Central memory CD8-positive, alpha-beta T cell (primary cell): Measurements from ENCODE around the gene SBF2.

Experiments
- ATAC-seq: fragments of 150-1000 bp; cut with Tn5 transposase; replicated peaks from 2 replicates; pipeline ENCODE4 v1.10.0; 2022; ENCODE audit warnings: mild to moderate bottlenecking, moderate FRiP score, moderate number of reproducible peaks; ENCODE audit not compliant: poor library complexity, severe bottlenecking; ENCODE audit errors: extremely low read depth
- DNase-seq, 2 donors: peaks; one replicate each; pipeline ENCODE4 v3.0.0; 2021; ENCODE audit warnings: low spot score in 2 of 2
- H3K27ac Mint-ChIP-seq: one replicate; pipeline ENCODE4 v1.8.0; 2022; ENCODE audit warnings: low read depth, mild to moderate bottlenecking, moderate library complexity, mixed read lengths
- H3K27me3 Mint-ChIP-seq: one replicate; pipeline ENCODE4 v1.8.0; 2022; ENCODE audit warnings: mixed read lengths
- H3K36me3 Mint-ChIP-seq: one replicate; pipeline ENCODE4 v1.8.0; 2022; ENCODE audit warnings: mild to moderate bottlenecking, moderate library complexity, mixed read lengths; ENCODE audit not compliant: insufficient read depth
- H3K4me1 Mint-ChIP-seq: one replicate; pipeline ENCODE4 v1.8.0; 2022; ENCODE audit warnings: mixed read lengths
- H3K4me3 Mint-ChIP-seq: one replicate; pipeline ENCODE4 v1.8.0; 2022; ENCODE audit warnings: mild to moderate bottlenecking, moderate library complexity, mixed read lengths
- H3K9me3 Mint-ChIP-seq: one replicate; pipeline ENCODE4 v1.8.0; 2022; ENCODE audit warnings: mixed read lengths

SBF2 gene

DNA sequence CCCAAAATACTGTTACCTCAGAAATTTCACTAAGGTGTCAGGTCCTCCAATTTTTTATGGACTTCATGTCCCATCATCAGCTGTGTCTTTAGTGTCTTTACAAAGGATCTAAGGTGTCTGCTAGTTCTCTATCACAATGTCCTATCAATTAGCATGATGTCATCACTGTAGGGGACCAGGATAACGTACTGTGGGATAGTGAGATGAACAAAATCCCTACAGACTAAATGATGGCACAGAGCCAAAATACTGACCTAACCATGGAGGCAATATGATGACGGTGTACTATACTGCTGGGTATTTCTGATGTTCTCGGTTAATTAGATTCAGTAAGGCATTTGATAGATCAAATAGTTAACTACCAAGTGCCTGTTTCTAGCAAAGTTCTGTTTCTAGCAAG lies 82.5 kb downstream of the SBF2 start:
- no peak overlapping the region for H3K27ac Mint-ChIP-seq
- no peaks in the 10 kb centered on the region for H3K4me1 Mint-ChIP-seq
- H3K27me3 Mint-ChIP-seq, result no peaks in the 10 kb centered on the region
- ATAC-seq (no peak), DNase-seq (no peak)
- H3K9me3 Mint-ChIP-seq, result no peaks in the 10 kb centered on the region
- no peak overlapping the region for H3K4me3 Mint-ChIP-seq
- H3K36me3 Mint-ChIP-seq, result no peaks in the 10 kb centered on the region

DNA sequence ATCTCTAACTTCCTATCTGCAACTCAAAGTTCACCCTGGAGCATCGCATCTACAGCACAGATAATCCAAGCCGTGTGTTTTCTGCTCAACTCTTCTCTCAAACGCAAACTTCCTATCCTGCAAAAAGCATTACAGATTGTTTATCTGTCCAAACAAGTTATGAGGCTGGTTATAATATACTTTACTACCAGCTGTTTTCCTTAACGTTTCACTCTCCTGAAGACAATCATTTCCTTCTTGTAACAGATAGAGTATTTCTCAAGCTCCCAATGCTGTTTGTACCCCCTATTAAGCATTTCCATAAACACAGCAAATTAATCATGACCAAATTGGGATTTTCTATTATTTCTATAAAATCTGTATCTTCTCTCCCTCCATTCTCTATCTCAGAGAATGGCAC lies 84.7 kb downstream of the SBF2 start:
- Mint-ChIP-seq H3K4me1 (no peaks in the 10 kb centered on the region), H3K27ac (no peak overlapping the region), H3K36me3 (no peaks in the 10 kb centered on the region), H3K4me3 (no peak overlapping the region), H3K27me3 (no peaks in the 10 kb centered on the region), H3K9me3 (no peaks in the 10 kb centered on the region)
- ATAC-seq (no peak), DNase-seq (no peak)

DNA sequence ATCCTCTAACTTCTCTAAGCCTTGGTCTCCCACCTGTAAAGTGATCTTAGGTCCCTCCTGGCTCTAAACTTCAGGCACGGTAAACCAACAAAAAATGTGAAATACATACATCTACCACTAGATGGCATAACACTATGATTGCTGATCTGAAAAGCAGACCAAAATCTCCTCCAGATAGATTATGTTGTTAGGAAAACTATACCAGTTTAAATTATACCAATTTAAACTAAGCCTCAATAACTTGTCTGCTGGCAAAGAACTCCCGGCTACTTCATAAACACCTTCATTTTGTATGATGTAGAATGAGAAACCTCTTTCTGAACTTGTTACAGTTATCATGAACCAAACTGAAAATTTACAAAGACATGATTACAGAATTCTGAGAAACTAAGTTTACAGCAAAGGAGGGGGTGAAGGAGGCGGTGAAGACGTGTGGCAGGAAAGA lies 85.9 kb downstream of the SBF2 start:
- no peak for DNase-seq
- no peaks in the 10 kb centered on the region for H3K27me3 Mint-ChIP-seq
- peak; percentile 43 for ATAC-seq
- no peaks in the 10 kb centered on the region for H3K9me3 Mint-ChIP-seq
- no peak overlapping the region for H3K4me3 Mint-ChIP-seq
- no peaks in the 10 kb centered on the region for H3K36me3 Mint-ChIP-seq
- H3K4me1 Mint-ChIP-seq, result no peaks in the 10 kb centered on the region
- no peak overlapping the region for H3K27ac Mint-ChIP-seq

DNA sequence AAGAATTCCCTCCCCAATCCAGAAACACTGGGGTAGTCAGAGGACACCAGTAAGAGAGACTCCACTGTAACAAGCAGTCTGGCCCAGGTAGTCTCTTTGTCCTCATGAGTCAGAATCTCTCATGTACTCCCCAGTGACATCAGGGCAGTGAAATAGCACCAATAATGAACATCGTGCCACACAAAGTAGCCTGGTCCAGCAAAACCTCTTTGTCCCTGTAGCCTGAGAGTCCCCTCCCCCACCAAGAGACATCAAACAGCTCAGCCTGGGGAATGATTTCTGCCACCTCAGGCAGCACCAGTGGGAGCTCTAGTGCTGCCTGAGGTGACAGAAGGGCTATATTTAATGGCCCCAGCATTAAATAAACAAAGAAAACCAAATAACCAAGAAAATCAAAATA lies 88.1 kb downstream of the SBF2 start:
- H3K9me3 Mint-ChIP-seq, result no peaks in the 10 kb centered on the region
- no peaks in the 10 kb centered on the region for H3K27me3 Mint-ChIP-seq
- DNase-seq (no peak), ATAC-seq (no peak)
- no peaks in the 10 kb centered on the region for H3K4me1 Mint-ChIP-seq
- no peak overlapping the region for H3K27ac Mint-ChIP-seq
- peaks cover 4% of the 10 kb centered on the region for H3K36me3 Mint-ChIP-seq
- H3K4me3 Mint-ChIP-seq, result no peak overlapping the region

DNA sequence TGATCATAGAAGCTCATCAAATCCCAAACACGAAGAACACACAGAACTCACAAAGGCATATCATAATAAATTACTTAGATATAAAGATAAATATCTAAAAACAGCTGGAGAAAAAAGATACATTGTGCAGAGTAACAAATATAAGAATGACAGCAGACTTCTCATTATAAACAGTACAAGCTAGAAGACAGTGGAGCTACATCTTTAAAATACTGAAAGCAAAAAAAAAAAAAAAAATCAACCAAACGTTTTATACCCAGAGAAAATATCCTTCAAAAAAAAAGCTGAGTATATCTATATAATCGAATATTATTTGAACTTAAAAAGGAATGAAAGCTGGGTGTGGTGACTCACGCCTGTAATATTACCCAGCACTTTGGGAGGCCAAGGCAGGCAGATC lies 90.0 kb downstream of the SBF2 start:
- peaks cover 2% of the 10 kb centered on the region for H3K27me3 Mint-ChIP-seq
- no peaks in the 10 kb centered on the region for H3K4me1 Mint-ChIP-seq
- DNase-seq (no peak), ATAC-seq (no peak)
- H3K36me3 Mint-ChIP-seq, result peaks cover 4% of the 10 kb centered on the region
- no peaks in the 10 kb centered on the region for H3K9me3 Mint-ChIP-seq
- H3K4me3 Mint-ChIP-seq, result no peak overlapping the region
- no peak overlapping the region for H3K27ac Mint-ChIP-seq

DNA sequence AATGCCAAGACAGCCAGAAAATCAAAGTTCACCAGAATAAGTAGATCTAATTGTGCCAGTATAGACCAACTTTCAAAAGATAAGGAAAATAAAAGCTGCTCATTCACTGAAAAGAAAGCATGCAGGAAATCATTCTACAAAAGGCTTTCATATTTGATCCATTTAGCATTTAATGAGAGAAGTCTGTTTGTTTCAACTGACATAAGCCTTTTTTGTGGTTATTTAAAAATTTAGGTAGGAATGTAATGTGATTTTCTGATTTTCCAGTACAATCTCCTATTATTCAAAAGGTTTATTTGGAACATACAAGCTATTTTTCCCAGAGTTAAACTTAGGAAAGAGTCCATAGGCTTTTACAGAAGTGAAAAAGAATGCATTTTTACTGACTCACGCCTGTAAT lies 92.7 kb downstream of the SBF2 start:
- peaks cover 16% of the 10 kb centered on the region for H3K27me3 Mint-ChIP-seq
- H3K27ac Mint-ChIP-seq, result no peak overlapping the region
- H3K4me3 Mint-ChIP-seq, result no peak overlapping the region
- H3K9me3 Mint-ChIP-seq, result no peaks in the 10 kb centered on the region
- peaks cover 4% of the 10 kb centered on the region for H3K36me3 Mint-ChIP-seq
- H3K4me1 Mint-ChIP-seq, result no peaks in the 10 kb centered on the region
- ATAC-seq (no peak), DNase-seq (no peak)

DNA sequence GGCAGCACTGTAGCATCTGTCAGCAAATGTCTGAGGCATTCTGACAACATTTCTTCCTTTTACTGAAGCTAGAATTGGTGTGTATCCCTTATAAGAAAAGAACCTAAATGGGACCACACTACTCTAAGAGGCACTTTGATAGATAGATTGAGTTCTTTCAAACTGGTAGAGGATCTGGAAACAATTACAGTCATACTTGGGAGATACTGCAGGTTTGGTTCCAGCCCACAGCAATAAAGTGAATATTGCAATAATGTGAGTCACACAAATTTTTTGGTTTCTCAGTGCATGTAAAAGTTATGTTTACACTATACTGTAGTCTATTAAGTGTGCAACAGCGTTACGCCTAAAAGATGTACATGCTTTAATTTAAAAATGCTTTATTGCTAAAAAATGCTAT lies 96.9 kb downstream of the SBF2 start:
- no peak overlapping the region for H3K27ac Mint-ChIP-seq
- H3K4me1 Mint-ChIP-seq, result no peaks in the 10 kb centered on the region
- ATAC-seq (no peak), DNase-seq (no peak)
- H3K27me3 Mint-ChIP-seq, result peaks cover 16% of the 10 kb centered on the region
- H3K36me3 Mint-ChIP-seq, result peaks cover 2% of the 10 kb centered on the region
- no peak overlapping the region for H3K4me3 Mint-ChIP-seq
- no peaks in the 10 kb centered on the region for H3K9me3 Mint-ChIP-seq

DNA sequence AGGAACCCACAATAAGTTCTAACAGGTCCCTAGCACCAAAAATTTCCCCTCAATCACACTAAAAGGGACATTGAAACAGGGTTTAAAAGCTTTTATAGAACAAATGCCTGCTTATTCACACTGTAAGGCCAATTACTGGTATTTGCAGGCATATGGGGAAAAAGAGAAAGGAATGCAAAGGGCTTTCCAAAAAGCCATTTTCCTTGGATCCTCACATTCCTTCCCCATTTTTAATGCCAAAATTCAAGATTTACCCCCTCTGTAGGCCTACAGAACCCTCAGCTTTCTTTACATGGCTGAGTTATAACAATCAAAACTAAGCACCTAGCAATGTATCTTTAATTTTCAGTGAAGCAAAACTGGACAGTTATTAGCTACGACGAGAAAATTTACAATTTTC lies 102.0 kb downstream of the SBF2 start:
- DNase-seq (no peak), ATAC-seq (no peak)
- H3K9me3 Mint-ChIP-seq, result no peaks in the 10 kb centered on the region
- H3K4me1 Mint-ChIP-seq, result no peaks in the 10 kb centered on the region
- H3K27me3 Mint-ChIP-seq, result no peaks in the 10 kb centered on the region
- H3K36me3 Mint-ChIP-seq, result no peaks in the 10 kb centered on the region
- no peak overlapping the region for H3K4me3 Mint-ChIP-seq
- H3K27ac Mint-ChIP-seq, result no peak overlapping the region

DNA sequence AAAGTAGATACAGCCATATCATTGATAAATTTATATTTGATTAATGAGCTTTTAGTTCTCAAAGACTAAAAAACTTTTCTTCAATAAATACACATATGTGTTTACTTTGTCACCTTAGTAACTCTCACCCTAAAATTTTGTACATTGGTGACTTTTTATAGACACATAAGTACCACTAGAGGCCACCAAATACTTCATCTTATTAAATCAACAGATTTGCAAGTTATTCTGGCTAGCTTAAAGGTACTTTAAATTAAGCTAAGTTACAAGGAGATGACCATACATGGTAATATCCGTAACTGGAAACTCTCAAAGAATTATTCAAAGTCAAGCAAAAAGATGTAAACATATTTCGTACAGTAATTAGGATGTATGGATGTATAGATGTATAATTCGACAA lies 112.2 kb downstream of the SBF2 start:
- H3K27me3 Mint-ChIP-seq, result no peaks in the 10 kb centered on the region
- H3K4me3 Mint-ChIP-seq, result no peak overlapping the region
- ATAC-seq, result no peak
- no peak overlapping the region for H3K27ac Mint-ChIP-seq
- no peaks in the 10 kb centered on the region for H3K9me3 Mint-ChIP-seq
- H3K4me1 Mint-ChIP-seq, result no peaks in the 10 kb centered on the region
- no peaks in the 10 kb centered on the region for H3K36me3 Mint-ChIP-seq
- no peak for DNase-seq

DNA sequence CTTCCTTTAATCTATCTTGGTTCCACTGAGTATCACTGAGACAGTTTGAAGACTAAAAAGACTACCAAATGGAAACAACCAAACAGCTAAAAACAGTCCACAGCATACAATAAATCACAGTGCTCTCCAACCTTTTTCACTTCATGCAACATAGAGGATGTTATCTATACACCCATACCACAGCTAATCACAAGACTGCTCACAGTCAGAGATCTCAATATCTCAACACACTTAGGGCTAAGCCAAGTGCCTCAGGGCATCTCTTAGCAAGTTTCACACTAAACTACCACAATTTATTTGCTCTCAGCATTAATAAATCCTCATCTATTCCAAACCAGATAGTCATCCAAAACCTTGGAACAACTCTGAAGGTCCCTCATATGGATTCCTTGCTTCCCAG lies 129.4 kb downstream of the SBF2 start:
- no peak for ATAC-seq
- Mint-ChIP-seq H3K4me1 (peaks cover 16% of the 10 kb centered on the region), H3K9me3 (no peaks in the 10 kb centered on the region), H3K36me3 (no peaks in the 10 kb centered on the region), H3K27me3 (no peaks in the 10 kb centered on the region), H3K27ac (no peak overlapping the region), H3K4me3 (no peak overlapping the region)
- no peak for DNase-seq

DNA sequence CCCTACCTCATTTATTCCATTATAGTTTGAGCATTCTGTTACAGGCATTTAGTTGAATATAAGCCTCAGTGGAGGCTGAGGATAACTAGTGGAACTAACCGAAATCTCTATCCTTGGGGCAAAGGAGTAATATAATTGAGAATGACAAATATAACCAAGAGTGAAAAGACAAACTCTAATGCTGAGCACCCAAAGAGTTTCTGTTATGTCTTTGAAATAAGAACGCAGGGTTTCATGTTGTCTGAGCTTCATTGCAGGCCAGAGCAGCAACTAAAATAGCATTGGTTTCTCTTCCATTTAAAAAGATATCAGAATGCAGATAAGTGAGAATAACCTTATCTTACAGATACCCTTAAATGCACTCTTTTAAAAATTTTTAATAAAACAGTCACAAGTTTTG lies 131.8 kb downstream of the SBF2 start:
- H3K27ac Mint-ChIP-seq, result no peak overlapping the region
- H3K36me3 Mint-ChIP-seq, result no peaks in the 10 kb centered on the region
- no peak for ATAC-seq
- no peak for DNase-seq
- H3K9me3 Mint-ChIP-seq, result peaks cover 10% of the 10 kb centered on the region
- no peaks in the 10 kb centered on the region for H3K27me3 Mint-ChIP-seq
- no peak overlapping the region for H3K4me3 Mint-ChIP-seq
- peaks cover 10% of the 10 kb centered on the region for H3K4me1 Mint-ChIP-seq

DNA sequence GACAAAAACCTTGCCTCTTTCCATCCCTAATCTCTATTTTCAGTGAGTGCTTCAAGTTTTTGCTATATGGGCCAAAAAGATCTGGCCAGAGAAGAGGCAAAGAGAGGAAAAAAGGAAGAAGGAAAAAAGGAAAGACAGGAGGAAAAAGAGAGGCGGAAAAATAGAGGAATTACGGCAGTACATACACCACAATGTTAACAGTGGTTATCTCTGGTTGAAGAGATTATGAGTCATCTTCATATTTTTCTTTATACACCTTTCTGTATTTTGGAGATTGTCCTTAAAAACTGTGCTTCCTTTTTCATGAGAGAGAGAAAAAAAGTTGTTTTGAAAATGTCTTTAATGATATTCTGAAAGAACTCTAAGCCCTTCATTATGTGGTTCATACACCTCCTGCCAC lies 133.7 kb downstream of the SBF2 start:
- Mint-ChIP-seq H3K27ac (no peak overlapping the region), H3K9me3 (peaks cover 10% of the 10 kb centered on the region), H3K27me3 (no peaks in the 10 kb centered on the region), H3K36me3 (no peaks in the 10 kb centered on the region), H3K4me3 (no peak overlapping the region), H3K4me1 (peaks cover 10% of the 10 kb centered on the region)
- DNase-seq (no peak), ATAC-seq (no peak)

DNA sequence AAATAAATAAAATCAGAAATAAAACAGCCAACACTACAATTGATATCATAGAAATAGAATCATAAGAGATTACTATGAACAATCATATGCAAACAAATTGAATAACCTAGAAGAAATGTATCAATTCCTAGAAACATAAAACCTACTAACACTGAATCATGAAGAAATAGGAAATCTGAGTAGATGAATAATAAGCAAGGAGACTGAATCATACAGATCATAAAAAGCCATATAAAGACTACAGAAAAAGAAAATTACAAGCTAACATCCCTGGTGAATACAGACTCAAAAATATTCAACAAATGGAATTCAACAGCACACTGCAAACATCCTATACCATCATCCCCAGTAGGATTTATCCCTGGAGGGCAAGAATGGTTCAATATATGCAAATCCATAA lies 135.6 kb downstream of the SBF2 start:
- H3K4me3 Mint-ChIP-seq, result no peak overlapping the region
- ATAC-seq, result no peak
- H3K36me3 Mint-ChIP-seq, result no peaks in the 10 kb centered on the region
- no peak for DNase-seq
- no peaks in the 10 kb centered on the region for H3K27me3 Mint-ChIP-seq
- peaks cover 10% of the 10 kb centered on the region for H3K9me3 Mint-ChIP-seq
- H3K4me1 Mint-ChIP-seq, result peaks cover 6% of the 10 kb centered on the region
- no peak overlapping the region for H3K27ac Mint-ChIP-seq

DNA sequence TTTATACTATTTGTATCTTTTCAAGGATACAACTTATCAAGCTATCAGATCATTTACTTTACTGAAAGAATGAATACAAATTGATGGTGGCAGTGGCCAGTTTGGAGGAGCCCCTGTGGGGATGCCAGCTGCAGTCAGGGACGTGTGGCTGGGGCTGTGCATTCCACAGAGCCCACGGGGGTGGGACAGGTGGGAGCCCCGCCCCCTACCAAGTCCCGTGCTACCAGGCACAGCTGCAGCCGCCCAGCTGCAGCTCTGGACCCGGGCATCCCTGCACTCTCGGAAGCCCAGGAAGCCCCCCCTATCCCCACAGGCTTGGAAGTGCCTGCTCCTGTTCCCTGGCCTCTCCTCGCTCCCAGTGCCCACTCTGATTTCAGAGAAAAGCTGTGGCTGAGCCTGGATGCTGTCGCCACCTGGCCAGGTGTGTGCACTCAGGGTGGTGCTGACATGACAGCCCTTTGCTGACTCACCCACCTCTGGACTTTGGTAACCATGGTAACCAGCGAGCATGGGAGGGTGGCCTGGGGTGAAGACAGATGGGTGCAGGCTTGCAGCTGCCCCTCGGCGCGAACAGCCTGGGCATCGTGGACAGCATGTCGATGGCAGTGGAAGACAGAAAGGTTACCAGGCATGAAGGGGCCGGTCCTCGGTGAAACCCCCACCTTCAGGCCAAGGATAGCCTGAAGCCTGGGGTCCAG lies 138.1 kb downstream of the SBF2 start:
- no peak overlapping the region for H3K4me3 Mint-ChIP-seq
- DNase-seq (no peak), ATAC-seq (no peak)
- no peaks in the 10 kb centered on the region for H3K36me3 Mint-ChIP-seq
- no peak overlapping the region for H3K27ac Mint-ChIP-seq
- H3K4me1 Mint-ChIP-seq, result peaks cover 6% of the 10 kb centered on the region
- H3K9me3 Mint-ChIP-seq, result peaks cover 10% of the 10 kb centered on the region
- H3K27me3 Mint-ChIP-seq, result no peaks in the 10 kb centered on the region
